Measurements from ENCODE around the gene GRM7. TPM values are rescaled to one million over a fixed set of nuclear protein-coding genes. Genes with fewer than 3 reads are reported as not detected.

GRM7 gene
- total RNA-seq, 1 donor from 2014 or later = 0.16 TPM

DNA sequence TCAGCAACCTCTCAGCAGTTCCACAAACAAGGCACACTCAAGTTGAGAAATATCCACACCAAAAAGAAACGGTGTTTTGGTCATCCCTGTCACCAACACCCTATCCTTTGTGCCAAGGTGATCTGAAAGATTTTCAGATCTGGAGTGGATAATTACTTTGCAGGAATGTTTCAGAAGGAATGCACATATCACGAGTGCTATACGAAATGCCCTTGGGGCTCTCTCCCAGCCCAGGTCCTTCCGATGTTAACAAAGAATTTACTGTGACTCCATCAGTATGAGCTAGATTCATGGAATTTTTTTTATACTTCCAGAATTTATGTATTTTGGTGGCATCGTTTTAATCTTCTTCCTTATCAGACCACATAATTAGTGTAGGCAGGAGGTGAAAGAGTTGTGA, 105.0 kb downstream of the GRM7 start:
- no peak for DNase-seq (ENCODE audit: low spot score)

DNA sequence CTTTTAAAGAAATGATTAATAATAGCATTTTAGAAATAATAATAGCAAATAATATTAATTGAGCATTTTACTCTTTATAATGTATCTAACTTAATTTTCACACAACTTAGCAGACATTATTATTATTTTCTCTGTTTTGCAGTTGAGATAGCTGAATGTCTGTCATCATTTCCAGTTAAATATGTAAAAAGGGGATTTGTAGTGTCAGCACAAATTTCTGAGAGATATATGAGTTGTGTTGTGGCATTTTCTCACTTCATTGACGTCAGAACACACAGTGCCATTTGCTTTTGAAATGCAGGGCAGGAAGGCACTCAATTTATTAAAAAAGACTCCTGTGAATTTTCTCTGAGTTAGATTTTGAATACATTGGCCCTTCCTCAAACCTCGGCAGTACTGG, 111.0 kb downstream of the GRM7 start:
- DNase-seq (ENCODE audit: low spot score) = no peak

DNA sequence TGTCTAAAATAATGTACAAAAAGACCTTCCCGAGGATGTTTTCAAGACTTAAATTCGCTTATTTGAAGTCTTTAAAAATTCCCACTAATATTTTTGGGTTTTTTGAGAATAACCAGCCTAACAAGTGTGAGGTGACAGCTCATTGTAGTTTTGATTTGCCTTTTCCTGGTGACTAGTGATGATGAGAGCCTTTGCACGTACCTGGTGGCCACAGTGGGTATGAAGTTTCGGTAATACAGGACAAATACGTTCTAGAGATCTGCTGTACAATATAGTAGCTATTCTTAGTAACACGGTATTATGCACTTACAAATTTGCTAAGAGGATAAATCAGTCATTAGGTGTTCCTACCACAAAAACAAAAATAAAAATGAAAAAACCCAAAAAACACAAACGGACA, 124.9 kb downstream of the GRM7 start:
- no peak for DNase-seq (ENCODE audit: low spot score)

DNA sequence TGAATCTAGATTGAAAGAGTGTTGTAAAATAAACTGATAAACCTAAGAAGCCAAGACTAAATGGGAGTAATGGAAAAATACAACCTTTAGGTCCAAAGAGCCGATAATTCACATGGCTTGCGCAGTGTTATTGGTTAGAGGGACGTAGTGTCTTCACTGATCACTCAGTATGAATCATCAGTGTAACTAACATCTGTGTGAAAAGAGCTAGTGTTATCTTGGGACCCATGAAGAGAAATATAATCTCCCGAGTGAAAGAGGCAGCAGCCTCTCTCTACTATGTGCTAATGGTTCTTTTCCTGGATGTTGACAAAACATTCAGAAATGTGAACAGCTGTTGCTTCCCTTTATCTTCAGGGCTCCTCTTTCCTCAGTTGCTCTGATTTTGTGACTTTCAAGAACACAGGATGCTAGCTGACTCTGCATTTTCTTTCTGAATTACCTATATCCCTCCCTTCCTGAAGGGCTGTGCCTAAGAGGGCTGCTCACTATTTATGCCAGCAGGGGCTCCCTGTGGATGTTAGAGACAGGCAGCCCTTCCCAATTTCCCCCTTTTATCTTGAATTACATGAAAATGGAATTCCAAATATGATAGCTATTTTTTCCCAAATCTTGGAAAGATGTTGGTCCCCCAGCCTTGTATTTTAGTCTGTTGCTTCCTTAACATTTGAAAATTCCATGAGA, 128.8 kb downstream of the GRM7 start:
- DNase-seq (ENCODE audit: low spot score) = no peak

DNA sequence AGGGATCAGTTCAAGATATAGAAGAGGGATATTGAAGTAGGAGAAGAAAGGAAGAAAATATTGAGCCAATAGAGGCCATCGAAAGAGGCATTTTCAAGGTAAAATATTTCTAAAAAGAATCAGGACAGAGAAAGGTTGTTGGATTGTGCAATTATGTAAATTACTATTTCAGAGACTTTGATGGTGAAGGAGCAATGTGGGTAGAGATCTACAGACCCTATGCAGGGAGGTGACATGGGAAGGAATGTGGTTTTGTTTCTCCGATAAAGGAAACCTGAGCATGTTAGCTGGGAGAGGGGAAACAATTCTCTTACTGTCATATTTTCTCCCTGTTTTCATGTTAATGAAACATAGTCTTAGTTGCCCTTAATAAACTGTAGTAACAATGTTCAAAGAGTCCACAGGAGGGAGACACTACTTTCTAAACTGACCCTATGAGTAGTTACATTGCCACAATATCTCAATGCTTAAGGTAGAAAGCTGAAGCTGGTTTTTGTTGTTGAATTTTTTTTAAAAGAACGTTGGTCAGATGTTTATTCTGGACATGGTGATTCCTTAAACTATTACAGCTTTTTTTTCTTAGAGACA, 133.3 kb downstream of the GRM7 start:
- no peak for DNase-seq (ENCODE audit: low spot score)

DNA sequence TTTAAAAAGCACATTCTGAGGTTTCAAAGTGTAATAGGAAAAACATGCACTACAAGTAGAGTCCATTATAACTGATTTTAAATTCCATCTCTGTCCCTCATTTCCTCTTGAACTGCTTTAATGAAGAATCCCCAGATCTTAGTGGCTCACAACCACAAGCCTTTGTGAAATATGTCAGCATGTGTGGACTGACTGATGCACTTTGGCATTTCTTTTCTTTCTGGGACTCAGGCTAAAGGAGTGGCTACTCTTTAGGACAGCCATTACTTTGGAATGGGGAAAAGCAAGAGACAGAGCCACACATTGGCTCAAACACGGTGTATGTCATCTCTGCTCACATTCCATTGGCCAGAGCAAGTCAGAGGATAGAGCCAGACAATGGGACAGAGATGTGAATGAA, 139.6 kb downstream of the GRM7 start:
- no peak for DNase-seq (ENCODE audit: low spot score)

DNA sequence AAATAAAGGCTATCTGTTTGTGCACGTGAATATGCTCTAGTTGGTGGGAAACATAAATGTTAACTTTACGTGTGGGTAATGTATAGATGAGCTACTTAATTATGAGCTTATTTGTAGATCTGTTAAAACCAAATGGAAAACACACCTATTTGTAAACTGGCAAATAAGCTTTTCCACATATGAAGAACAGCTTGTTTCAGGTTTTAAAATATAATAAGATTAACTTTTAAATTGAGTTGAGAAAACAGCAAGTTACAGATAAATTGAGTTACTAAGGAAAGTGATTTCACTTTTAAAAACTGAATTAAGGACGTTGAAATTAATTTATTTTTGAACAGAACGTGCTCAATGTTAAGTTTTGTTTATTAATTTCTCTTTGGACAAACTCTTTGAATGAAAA, 140.5 kb downstream of the GRM7 start:
- DNase-seq (ENCODE audit: low spot score) = no peak

DNA sequence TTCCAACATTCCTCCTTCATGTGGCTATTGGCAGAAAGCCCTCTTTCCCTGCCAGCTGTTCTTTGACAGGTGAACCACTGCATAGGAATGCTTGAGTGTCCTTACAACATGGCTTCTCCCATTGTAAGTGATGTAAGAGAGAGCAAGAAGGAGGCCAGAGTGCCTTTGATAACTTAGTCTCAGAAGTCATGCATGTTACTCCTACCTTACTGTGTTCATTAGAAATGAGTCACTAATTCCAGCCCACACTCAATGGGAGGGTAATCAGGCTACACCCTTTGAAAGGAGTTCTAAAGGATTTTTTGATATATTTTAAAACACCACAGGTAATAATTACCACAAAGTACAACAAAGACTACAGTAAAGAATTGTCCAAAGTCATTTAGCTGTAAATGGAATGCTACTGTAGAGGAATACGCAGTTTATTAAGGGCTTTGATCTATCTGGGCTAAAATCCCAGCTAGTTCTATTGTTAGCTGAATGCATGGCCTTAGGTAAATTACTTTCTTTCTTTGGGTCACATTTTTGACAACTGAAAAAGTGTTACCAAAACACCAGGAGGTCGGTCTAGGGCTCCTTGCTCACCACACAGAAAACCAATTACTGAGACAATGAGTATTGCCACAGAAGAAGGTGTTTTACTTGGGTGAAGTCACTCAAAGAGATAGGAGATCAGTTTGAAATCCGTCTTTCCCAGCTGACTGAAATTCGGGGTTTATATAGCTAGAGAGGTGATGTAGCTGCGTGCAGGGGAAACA, 154.9 kb downstream of the GRM7 start:
- DNase-seq (ENCODE audit: low spot score) = no peak

DNA sequence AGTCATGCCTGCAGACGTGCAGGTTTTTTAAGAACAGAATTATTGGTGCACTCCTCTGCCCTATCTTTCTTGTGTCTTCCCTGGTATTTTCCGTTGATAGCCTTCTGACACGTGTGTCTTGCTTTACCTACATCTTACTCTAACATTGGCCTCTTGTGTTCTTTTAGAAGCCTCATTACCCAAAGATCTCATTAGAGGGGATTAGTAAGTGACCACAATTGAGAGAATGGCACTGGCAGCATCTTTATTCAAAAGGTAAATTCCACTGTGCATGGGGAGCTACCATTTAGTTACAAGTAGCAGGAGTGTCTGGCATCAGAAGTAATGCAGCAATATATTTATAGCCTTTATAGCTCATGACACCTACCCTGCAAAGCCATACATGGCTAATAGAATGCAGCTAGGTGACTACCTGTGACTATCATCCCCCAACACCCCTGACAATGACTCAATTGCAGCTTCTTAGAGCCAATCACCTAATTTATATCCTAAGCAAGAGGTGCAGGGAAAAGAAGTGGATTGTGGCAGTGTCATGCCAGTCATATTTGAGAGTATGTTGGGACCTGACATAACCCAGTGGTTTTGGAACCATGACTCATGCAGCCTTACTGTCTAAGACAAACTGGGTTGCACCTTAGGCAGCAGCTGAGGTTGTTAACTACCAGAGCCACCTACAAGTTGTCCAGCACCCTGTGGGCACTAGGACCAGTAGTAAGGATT, 164.8 kb downstream of the GRM7 start:
- DNase-seq (ENCODE audit: low spot score) = no peak

DNA sequence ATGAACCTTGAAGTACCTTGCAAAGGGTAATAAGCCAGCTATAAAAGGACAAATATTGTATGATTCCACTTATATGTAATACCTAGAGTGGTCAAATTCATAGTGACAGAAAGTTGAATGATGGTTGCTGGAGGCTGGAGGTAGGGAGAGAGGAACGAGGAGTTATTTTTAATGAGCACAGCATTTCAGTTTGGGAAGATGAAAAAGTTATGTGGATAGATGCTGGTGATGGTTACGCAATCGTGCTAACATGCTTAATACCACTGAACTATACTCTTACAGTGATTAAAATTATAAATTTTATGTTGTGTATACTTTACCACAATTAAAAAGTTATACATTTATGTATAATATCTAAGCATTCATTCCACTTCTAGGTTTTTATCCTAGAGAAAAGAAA, 168.6 kb downstream of the GRM7 start:
- no peak for DNase-seq (ENCODE audit: low spot score)

DNA sequence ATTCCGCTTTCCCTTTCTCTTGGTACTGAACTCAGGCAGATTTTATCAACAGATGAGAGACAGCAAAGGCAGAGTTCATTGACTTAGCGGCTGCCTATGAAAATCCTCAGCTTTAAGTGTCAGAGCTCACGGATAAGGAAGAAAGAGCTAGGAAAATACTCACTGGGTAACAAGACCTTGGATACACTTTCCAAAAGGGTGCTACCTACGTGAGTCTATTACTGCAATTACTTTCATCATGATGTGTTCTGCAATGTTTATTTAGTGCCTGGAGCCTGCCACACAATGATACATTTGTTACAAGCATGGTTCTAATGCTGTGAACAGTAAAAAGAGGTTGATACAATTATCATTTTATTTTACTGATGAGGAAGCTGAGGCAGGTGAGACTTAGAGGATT, 177.5 kb downstream of the GRM7 start:
- no peak for DNase-seq (ENCODE audit: low spot score)

DNA sequence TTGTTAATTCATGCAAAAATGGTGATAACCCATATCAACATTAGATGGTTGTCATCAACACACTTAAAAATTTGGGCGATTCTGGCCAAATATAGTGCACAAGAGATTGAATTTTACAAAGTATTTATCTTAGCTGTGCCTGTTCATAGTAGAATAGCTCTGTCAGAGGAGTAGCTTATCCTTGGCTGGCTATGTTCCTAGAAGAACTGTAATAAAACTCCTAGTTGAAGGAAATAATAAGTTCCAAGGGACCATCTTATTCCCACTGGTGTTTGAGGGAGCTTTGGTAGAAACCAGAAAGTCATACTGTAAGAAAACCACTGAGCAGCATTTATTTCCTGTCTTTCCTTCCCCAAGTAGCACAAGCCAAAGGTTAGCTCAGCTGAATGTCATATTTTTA, 201.8 kb downstream of the GRM7 start:
- no peak for DNase-seq (ENCODE audit: low spot score)

DNA sequence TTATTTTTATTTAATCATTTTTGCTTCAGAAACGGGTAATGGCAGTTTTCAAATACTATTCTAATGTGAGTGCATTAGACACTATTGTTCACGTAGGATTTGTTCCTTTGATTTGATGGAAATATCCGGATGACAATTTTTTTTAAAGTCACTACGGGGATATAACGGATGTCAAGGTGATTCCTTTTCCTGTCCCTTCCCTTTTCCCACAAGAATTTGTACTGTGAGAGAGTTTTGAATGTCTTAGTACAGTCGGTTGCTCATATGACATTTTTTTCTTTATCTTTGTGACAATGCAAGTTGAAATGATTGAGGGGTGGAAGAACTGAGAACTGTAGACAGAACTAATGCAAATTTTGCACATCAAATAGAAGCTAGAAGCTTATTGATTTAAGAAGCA, 209.5 kb downstream of the GRM7 start:
- no peak for DNase-seq (ENCODE audit: low spot score)

DNA sequence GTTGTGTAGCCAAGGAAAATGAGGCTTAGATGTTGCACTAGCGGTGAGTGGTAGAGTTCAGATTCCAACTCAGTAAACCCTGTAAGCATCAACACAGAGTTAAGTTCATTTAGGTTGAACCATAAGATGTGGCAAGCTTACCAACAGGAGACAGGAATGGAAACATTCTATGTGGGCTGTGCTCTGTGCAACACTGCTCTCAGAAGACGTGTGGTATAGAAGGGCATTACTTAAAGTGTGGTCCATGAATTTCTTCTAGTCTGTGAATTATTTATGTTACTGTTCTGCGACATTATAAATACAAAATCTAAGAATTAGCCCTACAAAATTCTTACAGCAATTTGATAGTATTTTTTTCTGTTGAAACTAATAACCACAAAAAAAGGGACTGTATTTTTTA, 213.3 kb downstream of the GRM7 start:
- DNase-seq (ENCODE audit: low spot score) = no peak

DNA sequence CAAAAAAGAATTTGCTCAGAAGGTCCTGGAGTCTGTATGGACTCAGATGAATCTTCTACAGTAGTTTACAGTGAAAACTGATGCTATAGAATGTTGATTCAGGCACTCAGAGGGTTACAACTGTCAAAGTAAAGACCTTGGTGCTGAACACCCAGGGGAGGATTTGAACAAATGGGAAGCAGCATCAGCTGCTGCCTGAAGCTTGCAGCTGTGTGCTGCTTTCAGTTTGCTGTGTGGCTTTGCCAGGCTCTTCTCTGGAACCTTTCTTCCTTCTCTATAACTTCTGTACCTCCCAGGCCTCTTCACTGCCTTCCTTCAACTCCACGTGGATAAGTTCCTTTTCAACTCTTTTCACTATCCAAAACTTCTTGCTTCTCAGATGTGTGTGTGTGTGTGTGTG, 214.2 kb downstream of the GRM7 start:
- DNase-seq (ENCODE audit: low spot score) = no peak

DNA sequence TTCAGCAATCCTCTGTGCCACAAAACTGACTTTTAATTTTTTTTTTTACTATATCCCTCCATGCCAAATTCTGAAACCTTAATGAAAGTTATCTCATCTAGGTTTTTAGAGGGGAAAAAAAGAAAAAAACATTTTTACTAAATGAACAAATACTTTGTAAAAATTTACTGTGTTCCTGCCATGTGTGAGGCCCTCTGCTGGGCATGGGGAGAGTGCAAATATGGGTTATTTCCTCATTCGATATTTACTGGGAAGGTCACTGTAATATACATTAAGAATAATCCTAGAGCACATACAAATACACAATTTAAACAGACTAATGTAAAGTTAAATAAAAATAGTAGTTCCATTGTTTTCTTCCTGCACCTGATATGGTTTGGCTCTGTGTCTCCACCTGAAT, 215.0 kb downstream of the GRM7 start:
- DNase-seq (ENCODE audit: low spot score) = no peak

DNA sequence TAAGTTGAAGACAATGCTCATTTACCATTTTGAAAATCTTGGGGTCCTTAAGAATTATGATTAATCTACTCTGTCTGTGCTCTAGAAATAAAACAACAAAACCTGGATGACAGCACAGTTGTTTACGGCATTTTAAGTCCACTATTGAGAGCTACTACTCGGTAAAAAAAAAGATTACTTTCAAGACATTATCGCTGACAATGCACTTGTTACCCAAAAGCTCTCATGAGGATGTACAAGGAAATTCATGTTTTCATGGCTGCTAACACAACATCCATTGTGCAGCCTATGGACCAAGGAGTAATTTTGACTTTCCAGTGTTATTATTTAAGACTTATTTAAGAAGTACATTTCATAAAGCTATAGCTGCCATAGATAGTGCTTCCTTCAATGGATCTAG, 221.3 kb downstream of the GRM7 start:
- no peak for DNase-seq (ENCODE audit: low spot score)

DNA sequence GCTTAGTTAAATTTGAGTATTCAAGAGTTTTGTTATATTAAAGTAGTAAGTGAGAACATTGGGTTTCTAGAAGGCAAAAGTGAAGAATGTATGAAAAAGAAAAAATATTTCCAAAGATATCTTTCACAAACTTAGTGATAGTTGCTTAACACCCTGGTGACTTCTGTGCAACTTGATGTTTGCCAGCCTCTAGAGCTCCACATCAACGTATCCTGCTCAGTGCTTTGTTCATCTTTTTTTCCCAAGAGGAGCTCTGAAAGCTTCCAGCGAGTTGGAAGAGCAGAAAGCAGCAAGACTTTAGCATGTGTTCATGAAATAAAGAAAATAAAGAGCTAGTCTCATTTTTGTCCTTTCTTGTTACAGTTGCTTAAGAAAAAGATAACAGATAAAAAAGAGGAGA, 225.5 kb downstream of the GRM7 start:
- no peak for DNase-seq (ENCODE audit: low spot score)

DNA sequence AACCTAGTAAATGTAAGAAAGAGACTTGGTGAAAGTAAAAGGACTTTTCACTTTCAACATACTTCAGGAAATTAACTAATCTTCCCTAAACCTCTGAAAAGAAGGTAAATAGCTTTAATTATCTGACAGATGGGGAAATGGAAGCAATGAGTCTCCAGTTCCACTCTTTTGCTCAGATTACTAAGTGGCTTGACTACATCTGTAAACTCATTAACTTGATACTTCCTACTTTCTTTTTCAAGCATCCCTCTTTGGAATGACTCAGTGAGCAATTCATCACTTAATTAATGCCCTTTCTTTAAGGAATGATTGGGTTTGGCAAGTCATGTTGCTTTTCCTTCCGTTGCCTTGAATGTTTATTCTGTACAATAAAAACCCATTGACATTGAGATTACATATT, 234.2 kb downstream of the GRM7 start:
- no peak for DNase-seq (ENCODE audit: low spot score)

DNA sequence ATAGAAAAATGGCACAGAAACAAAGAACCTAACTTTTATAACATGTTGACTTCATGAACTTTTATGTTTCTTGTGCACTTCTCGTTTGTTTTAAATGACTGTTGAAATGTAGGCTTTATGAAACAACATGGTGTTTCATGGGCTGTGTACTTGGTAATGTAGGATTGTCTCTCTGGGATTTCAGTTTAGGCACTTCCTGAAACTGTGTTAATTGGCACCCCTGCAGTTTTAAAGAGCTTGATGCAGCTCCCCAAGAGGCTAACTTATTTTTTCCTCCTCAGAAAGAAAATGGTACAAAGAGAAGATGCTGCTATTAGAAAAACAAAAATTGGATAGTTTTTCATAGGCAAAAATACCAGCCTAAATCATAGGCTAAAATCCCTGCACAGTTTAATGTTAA, 239.2 kb downstream of the GRM7 start:
- DNase-seq (ENCODE audit: low spot score) = no peak

DNA sequence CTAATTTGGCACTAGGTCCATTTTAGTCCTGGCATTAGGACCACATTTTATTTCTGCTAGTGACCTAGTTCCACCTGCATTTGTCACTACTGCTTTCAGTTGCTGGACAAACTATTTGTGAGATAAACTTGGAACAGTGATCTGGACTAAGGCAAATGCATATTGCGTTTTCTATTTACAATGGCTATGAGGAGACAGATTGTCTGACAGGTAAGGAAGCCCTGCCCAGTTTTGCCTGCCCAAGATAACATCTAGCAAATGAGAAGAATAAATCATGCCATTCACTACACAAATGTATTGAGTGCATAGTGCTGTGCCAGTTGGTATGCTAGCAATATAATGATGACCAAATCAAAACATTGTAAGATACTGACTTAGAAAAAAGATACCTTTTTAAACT, 245.7 kb downstream of the GRM7 start:
- DNase-seq (ENCODE audit: low spot score) = no peak

DNA sequence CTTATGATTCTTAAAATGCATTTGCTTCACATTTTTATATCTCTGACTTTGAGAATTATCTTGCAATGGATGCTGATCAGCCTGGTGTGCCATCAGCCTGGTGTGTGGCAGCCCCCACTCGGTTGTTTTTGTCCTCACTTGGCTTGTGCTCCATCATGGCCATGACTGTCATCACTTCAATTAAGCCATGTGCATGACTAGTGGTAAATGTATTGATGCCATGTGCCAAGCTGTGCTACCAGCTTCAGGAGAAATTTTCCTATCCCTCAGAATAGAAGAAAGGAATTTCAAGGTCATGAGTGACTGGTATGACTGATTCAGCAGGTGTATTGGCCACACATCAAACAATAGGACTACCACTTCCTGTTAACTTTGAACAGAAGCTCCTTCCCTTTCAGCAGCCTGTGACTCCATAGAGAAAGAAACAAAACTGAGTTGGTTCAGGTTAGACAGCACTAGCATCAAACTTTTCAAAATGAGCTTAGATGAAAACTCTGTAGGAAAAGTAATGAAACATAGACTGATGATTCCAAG, 251.7 kb downstream of the GRM7 start:
- no peak for DNase-seq (ENCODE audit: low spot score)

All from mesenteric fat pad (tissue), 1 donor.